Suppressor macrophage treated with lipopolysaccharide for 1 hour (primary cell): ENCODE data around the gene PRKAA2.

Experiments used
- DNase-seq, 3 donors: peaks; one replicate each; pipeline ENCODE4 v3.0.0-alpha.2; 2020 to 2022

Gene PRKAA2

GRCh38 chr1:56655991-56656613, 11.0 kb downstream of the PRKAA2 start:
- no peak for DNase-seq

- no peak for DNase-seq
These were observed 13.1 kb downstream of the PRKAA2 start for GRCh38 chr1:56658254-56658653.

- DNase-seq, result no peak
These were observed 15.2 kb downstream of the PRKAA2 start for GRCh38 chr1:56660293-56660692.

- no peak for DNase-seq
These were observed 18.7 kb downstream of the PRKAA2 start for GRCh38 chr1:56663846-56664245.

GRCh38 chr1:56665384-56665783, 20.3 kb downstream of the PRKAA2 start:
- DNase-seq, result no peak

GRCh38 chr1:56666112-56666608, 21.0 kb downstream of the PRKAA2 start:
- DNase-seq, result no peak

- no peak for DNase-seq
These were observed 25.2 kb downstream of the PRKAA2 start for GRCh38 chr1:56670350-56670749.

GRCh38 chr1:56671085-56671484, 26.0 kb downstream of the PRKAA2 start:
- DNase-seq, result no peak

GRCh38 chr1:56671542-56671941, 26.4 kb downstream of the PRKAA2 start:
- no peak for DNase-seq

- no peak for DNase-seq
These were observed 27.5 kb downstream of the PRKAA2 start for GRCh38 chr1:56672579-56672978.

- DNase-seq, result no peak
These were observed 30.6 kb downstream of the PRKAA2 start for GRCh38 chr1:56675763-56676162.

GRCh38 chr1:56676571-56677035, 31.5 kb downstream of the PRKAA2 start:
- peak in 2 of 3 donors; percentile 5 to 20 for DNase-seq

- no peak for DNase-seq
These were observed 38.5 kb downstream of the PRKAA2 start for GRCh38 chr1:56683569-56683968.

GRCh38 chr1:56686169-56686568, 41.1 kb downstream of the PRKAA2 start:
- DNase-seq, result no peak

GRCh38 chr1:56688522-56689026, 43.5 kb downstream of the PRKAA2 start:
- DNase-seq, result no peak

GRCh38 chr1:56696663-56697062, 51.5 kb downstream of the PRKAA2 start:
- no peak for DNase-seq

GRCh38 chr1:56703747-56704146, 58.6 kb downstream of the PRKAA2 start:
- no peak for DNase-seq

GRCh38 chr1:56707379-56707778, 62.3 kb downstream of the PRKAA2 start:
- no peak for DNase-seq

- peak; percentile 58 to 78 (median 72) for DNase-seq
These were observed 64.3 kb downstream of the PRKAA2 start for GRCh38 chr1:56709269-56709880.

GRCh38 chr1:56709995-56710394, 64.9 kb downstream of the PRKAA2 start:
- no peak for DNase-seq

- DNase-seq, result peak in 1 of 3 donors; percentile 8
These were observed 65.5 kb downstream of the PRKAA2 start for GRCh38 chr1:56710646-56711045.

GRCh38 chr1:56712150-56712549, 67.0 kb downstream of the PRKAA2 start:
- DNase-seq, result no peak

- no peak for DNase-seq
These were observed 68.0 kb downstream of the PRKAA2 start for GRCh38 chr1:56713112-56713511.

- no peak for DNase-seq
These were observed 70.0 kb downstream of the PRKAA2 start for GRCh38 chr1:56715156-56715555.
